Neural progenitor cell (in vitro differentiated cells): ENCODE results near the gene EXOC4. TPM values are rescaled to one million over a fixed set of nuclear protein-coding genes. Genes with fewer than 3 reads are reported as not detected.

Source experiments
- DNase-seq: peaks from one replicate; pipeline ENCODE4 v3.0.0-alpha.2; 2016; ENCODE audit warnings: low spot score
- H2AFZ ChIP-seq: fragments of 200-600 bp; sonication (generic); replicated peaks from 2 replicates; pipeline ENCODE4 v1.6.1; 2016; ENCODE audit warnings: antibody characterized with exemption
- H3F3A ChIP-seq: fragments of 200-600 bp; sonication (generic); 2 replicates; pipeline ENCODE4 v1.6.1; 2016; ENCODE audit warnings: antibody characterized with exemption, low read depth
- H3K27ac ChIP-seq: fragments of 200-600 bp; sonication (generic); 2 replicates; pipeline ENCODE4 v1.5.1; 2016; ENCODE audit warnings: mild to moderate bottlenecking
- H3K27me3 ChIP-seq: fragments of 200-600 bp; sonication (generic); 2 replicates; pipeline ENCODE4 v1.6.1; 2016; ENCODE audit warnings: mild to moderate bottlenecking, moderate library complexity
- H3K36me3 ChIP-seq: fragments of 200-600 bp; sonication (generic); 2 replicates; pipeline ENCODE4 v1.5.1; 2016
- H3K4me1 ChIP-seq: fragments of 200-600 bp; sonication (generic); 2 replicates; pipeline ENCODE4 v1.6.1; 2016; ENCODE audit warnings: mixed run types
- H3K4me2 ChIP-seq: fragments of 200-600 bp; sonication (generic); 2 replicates; pipeline ENCODE4 v1.6.1; 2016
- H3K4me3 ChIP-seq: fragments of 200-600 bp; sonication (generic); 2 replicates; pipeline ENCODE4 v1.5.1; 2016
- H3K79me2 ChIP-seq: fragments of 200-600 bp; sonication (generic); 2 replicates; pipeline ENCODE4 v1.6.1; 2016; ENCODE audit warnings: low read depth
- H3K9ac ChIP-seq: fragments of 200-600 bp; sonication (generic); 2 replicates; pipeline ENCODE4 v1.6.1; 2016
- H3K9me3 ChIP-seq: fragments of 200-600 bp; sonication (generic); 2 replicates; pipeline ENCODE4 v1.5.1; 2016; ENCODE audit warnings: low read depth
- H4K20me1 ChIP-seq: fragments of 200-600 bp; sonication (generic); 2 replicates; pipeline ENCODE4 v1.6.1; 2016; ENCODE audit warnings: low read depth
- H3K27ac Mint-ChIP-seq: 3 replicates; pipeline ENCODE4 v1.8.0; 2021; ENCODE audit warnings: mixed read lengths
- H3K27me3 Mint-ChIP-seq: 2 replicates; pipeline ENCODE4 v1.8.0; 2022; ENCODE audit warnings: low read depth, mild to moderate bottlenecking, inconsistent platforms, moderate library complexity, mixed read lengths; ENCODE audit not compliant: insufficient read depth
- H3K36me3 Mint-ChIP-seq: 3 replicates; pipeline ENCODE4 v1.8.0; 2021; ENCODE audit warnings: mixed read lengths
- H3K4me1 Mint-ChIP-seq: 3 replicates; pipeline ENCODE4 v1.8.0; 2021; ENCODE audit warnings: mixed read lengths
- H3K4me3 Mint-ChIP-seq: 3 replicates; pipeline ENCODE4 v1.8.0; 2021; ENCODE audit warnings: mild to moderate bottlenecking, moderate library complexity, mixed read lengths
- H3K9me3 Mint-ChIP-seq: 3 replicates; pipeline ENCODE4 v1.8.0; 2020; ENCODE audit warnings: mixed read lengths
- EZH2 ChIP-seq: fragments of 200-600 bp; sonication (generic); IDR thresholded peaks from 2 replicates; pipeline ENCODE4 v1.6.1; 2017; ENCODE audit warnings: antibody characterized with exemption, mild to moderate bottlenecking, moderate library complexity
- EZH2phosphoT487 ChIP-seq: fragments of 200-600 bp; sonication (generic); IDR thresholded peaks from 2 replicates; pipeline ENCODE4 v1.6.1; 2017; ENCODE audit warnings: antibody characterized with exemption
- total RNA-seq: library from RNA; depleted of rRNA; stranded (reverse); fragments of >200 nt; gene quantifications from 2 replicates; pipeline ENCODE4 v1.2.3, GENCODE V29; 2015; ENCODE audit warnings: low replicate concordance
- TF ChIP-seq, protein P1 (sequence below): fragments of 200-600 bp; sonication (generic); IDR thresholded peaks from 2 replicates; pipeline ENCODE4 v1.5.1; 2017; ENCODE audit warnings: antibody characterized with exemption, mild to moderate bottlenecking

The EXOC4 gene
- total RNA-seq, 1 donor from 2014 or later, result 129 TPM

GRCh38 chr7:133354546-133355324, 101.9 kb downstream of the EXOC4 start:
- no peaks in the 10 kb centered on the region for H3F3A ChIP-seq
- H2AFZ ChIP-seq, result no peak overlapping the region
- H3K9ac ChIP-seq, result no peak overlapping the region
- no peak overlapping the region for H3K27ac Mint-ChIP-seq
- TF ChIP-seq EZH2phosphoT487, result no peak
- H3K9me3 Mint-ChIP-seq, result peaks cover 20% of the 10 kb centered on the region
- no peaks in the 10 kb centered on the region for H4K20me1 ChIP-seq
- H3K36me3 ChIP-seq, result peaks cover 11% of the 10 kb centered on the region
- H3K27ac ChIP-seq, result no peak overlapping the region
- no peaks in the 10 kb centered on the region for H3K4me1 ChIP-seq
- H3K4me3 ChIP-seq, result no peak overlapping the region
- H3K4me3 Mint-ChIP-seq, result no peak overlapping the region
- no peak for DNase-seq
- peaks cover 38% of the 10 kb centered on the region for H3K79me2 ChIP-seq
- no peak overlapping the region for H3K4me2 ChIP-seq
- H3K27me3 ChIP-seq, result no peaks in the 10 kb centered on the region
- no peaks in the 10 kb centered on the region for H3K4me1 Mint-ChIP-seq
- no peaks in the 10 kb centered on the region for H3K27me3 Mint-ChIP-seq
- H3K36me3 Mint-ChIP-seq, result peaks cover 14% of the 10 kb centered on the region
- H3K9me3 ChIP-seq, result peaks cover 22% of the 10 kb centered on the region

- H3K27ac Mint-ChIP-seq, result no peak overlapping the region
- Histone ChIP-seq H3K4me3 (no peak overlapping the region), H3F3A (no peaks in the 10 kb centered on the region), H3K27ac (no peak overlapping the region), H3K4me2 (no peak overlapping the region), H3K36me3 (peaks cover 11% of the 10 kb centered on the region), H2AFZ (no peak overlapping the region), H3K4me1 (no peaks in the 10 kb centered on the region), H3K9me3 (peaks cover 22% of the 10 kb centered on the region), H3K79me2 (peaks cover 34% of the 10 kb centered on the region), H4K20me1 (no peaks in the 10 kb centered on the region), H3K27me3 (no peaks in the 10 kb centered on the region), H3K9ac (no peak overlapping the region)
- no peaks in the 10 kb centered on the region for H3K27me3 Mint-ChIP-seq
- TF ChIP-seq EZH2, result no peak
- TF ChIP-seq EZH2phosphoT487, result no peak
- TF ChIP-seq, protein P1, sequence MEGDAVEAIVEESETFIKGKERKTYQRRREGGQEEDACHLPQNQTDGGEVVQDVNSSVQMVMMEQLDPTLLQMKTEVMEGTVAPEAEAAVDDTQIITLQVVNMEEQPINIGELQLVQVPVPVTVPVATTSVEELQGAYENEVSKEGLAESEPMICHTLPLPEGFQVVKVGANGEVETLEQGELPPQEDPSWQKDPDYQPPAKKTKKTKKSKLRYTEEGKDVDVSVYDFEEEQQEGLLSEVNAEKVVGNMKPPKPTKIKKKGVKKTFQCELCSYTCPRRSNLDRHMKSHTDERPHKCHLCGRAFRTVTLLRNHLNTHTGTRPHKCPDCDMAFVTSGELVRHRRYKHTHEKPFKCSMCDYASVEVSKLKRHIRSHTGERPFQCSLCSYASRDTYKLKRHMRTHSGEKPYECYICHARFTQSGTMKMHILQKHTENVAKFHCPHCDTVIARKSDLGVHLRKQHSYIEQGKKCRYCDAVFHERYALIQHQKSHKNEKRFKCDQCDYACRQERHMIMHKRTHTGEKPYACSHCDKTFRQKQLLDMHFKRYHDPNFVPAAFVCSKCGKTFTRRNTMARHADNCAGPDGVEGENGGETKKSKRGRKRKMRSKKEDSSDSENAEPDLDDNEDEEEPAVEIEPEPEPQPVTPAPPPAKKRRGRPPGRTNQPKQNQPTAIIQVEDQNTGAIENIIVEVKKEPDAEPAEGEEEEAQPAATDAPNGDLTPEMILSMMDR, result no peak
- DNase-seq, result no peak
- no peak overlapping the region for H3K4me3 Mint-ChIP-seq
- H3K36me3 Mint-ChIP-seq, result peaks cover 15% of the 10 kb centered on the region
- H3K4me1 Mint-ChIP-seq, result no peaks in the 10 kb centered on the region
- peaks cover 20% of the 10 kb centered on the region for H3K9me3 Mint-ChIP-seq
Measured at GRCh38 chr7:133355325-133355708, 102.4 kb downstream of the EXOC4 start.

DNA sequence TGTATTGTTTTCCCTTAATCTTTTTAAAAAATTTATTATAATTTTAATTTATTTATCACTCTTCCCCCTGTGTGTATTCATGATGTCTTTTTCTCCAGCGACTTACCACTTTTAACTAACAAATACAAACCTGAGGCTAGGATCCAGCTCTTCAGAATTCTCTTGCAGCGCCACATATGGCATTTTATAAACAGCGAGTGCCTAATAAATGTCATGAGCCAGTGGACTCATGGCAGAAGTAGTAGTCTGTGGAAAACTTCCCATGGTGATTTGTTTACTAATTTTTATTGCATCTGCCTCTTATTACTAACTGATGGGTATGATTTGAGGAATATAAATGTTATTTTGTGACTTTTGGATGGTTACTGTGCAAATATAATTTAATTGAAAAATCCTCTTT, 102.9 kb downstream of the EXOC4 start:
- H2AFZ ChIP-seq, result no peak overlapping the region
- Mint-ChIP-seq H3K4me3 (no peak overlapping the region), H3K27ac (no peak overlapping the region), H3K4me1 (no peaks in the 10 kb centered on the region), H3K27me3 (no peaks in the 10 kb centered on the region), H3K36me3 (peaks cover 17% of the 10 kb centered on the region), H3K9me3 (peaks cover 20% of the 10 kb centered on the region)
- no peak overlapping the region for H3K4me2 ChIP-seq
- H3F3A ChIP-seq, result no peaks in the 10 kb centered on the region
- peaks cover 11% of the 10 kb centered on the region for H3K36me3 ChIP-seq
- H3K27me3 ChIP-seq, result no peaks in the 10 kb centered on the region
- no peak for TF ChIP-seq EZH2phosphoT487
- TF ChIP-seq, protein P1, result no peak
- TF ChIP-seq EZH2, result no peak
- H4K20me1 ChIP-seq, result no peaks in the 10 kb centered on the region
- H3K9me3 ChIP-seq, result peaks cover 22% of the 10 kb centered on the region
- no peak overlapping the region for H3K9ac ChIP-seq
- H3K79me2 ChIP-seq, result peaks cover 29% of the 10 kb centered on the region
- H3K4me1 ChIP-seq, result no peaks in the 10 kb centered on the region
- H3K4me3 ChIP-seq, result no peak overlapping the region
- no peak for DNase-seq
- H3K27ac ChIP-seq, result no peak overlapping the region

- H3K4me3 Mint-ChIP-seq, result no peak overlapping the region
- H3K27ac ChIP-seq, result no peak overlapping the region
- H3K9me3 Mint-ChIP-seq, result peaks cover 7% of the 10 kb centered on the region
- no peak for DNase-seq
- H3K27me3 ChIP-seq, result no peaks in the 10 kb centered on the region
- H3K4me3 ChIP-seq, result no peak overlapping the region
- H3K4me1 Mint-ChIP-seq, result no peaks in the 10 kb centered on the region
- no peak overlapping the region for H2AFZ ChIP-seq
- H3K4me2 ChIP-seq, result no peak overlapping the region
- no peak overlapping the region for H3K9ac ChIP-seq
- H3K27ac Mint-ChIP-seq, result no peak overlapping the region
- H4K20me1 ChIP-seq, result no peaks in the 10 kb centered on the region
- H3K27me3 Mint-ChIP-seq, result no peaks in the 10 kb centered on the region
- TF ChIP-seq, protein P1, result no peak
- TF ChIP-seq EZH2phosphoT487 (no peak), EZH2 (no peak)
- no peaks in the 10 kb centered on the region for H3K79me2 ChIP-seq
- no peaks in the 10 kb centered on the region for H3F3A ChIP-seq
- H3K36me3 ChIP-seq, result peaks cover 4% of the 10 kb centered on the region
- H3K36me3 Mint-ChIP-seq, result peaks cover 10% of the 10 kb centered on the region
- peaks cover under 1% of the 10 kb centered on the region for H3K9me3 ChIP-seq
- no peaks in the 10 kb centered on the region for H3K4me1 ChIP-seq
Measured at GRCh38 chr7:133358708-133359107, 105.8 kb downstream of the EXOC4 start.
